ENCODE results near the gene GOLGA8H.
"Not testable (repeated sequence)": the region's sequence is repeated elsewhere in the genome, so short reads cannot be mapped to it uniquely, and the experiment has no call there.

GOLGA8H gene

DNA sequence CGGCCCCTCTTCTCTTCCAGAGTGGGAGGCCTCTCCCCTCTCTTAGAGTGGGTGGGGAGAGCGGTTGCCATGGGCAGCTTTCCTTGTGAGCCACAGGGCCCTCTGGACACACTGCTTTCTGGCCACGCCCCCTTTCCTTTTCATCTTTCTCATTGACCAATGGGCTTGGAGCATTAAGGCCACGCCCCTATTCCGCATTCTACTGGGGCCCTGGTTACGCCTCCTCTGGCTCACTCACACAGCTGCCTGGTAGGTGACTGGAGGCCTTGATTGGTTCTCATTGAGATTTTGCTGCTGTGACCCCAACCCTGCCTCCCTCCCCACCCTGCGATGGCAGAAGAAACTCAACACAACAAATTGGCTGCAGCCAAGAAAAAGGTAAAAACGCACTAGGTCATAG lies at the start of gene GOLGA8H:
Gene GOLGA8H, plus strand, starts transcription at position 233 of the 400 bp plus-strand sequence. Its CDS starts 98 bp downstream, at position 331.
- DNase-seq = not testable (repeated sequence)

DNA sequence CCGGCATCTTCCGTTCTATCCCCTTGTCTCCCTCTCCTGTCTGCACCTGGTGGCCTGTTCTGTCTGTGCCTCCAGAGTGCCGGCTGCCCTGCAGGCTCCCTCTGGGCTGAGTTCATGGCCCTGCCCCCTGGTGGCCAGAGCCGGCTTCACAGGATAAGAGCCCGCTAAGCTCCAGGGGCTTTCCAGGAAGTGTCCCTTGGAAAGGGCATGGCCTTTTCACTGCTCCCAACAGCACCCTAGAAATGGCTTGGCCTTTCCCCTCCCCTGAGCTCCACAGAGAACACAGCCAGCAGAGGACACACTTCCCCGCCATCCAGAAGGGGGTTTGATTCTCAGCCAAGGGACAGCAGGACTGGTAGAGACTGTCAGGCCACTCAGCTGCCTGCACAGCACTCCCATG lies 36.9 kb upstream of the GOLGA8H start:
- not testable (repeated sequence) for DNase-seq

- DNase-seq = not testable (repeated sequence)
Measured at GRCh38 chr15:30573012-30573491, 30.8 kb upstream of the GOLGA8H start.

DNA sequence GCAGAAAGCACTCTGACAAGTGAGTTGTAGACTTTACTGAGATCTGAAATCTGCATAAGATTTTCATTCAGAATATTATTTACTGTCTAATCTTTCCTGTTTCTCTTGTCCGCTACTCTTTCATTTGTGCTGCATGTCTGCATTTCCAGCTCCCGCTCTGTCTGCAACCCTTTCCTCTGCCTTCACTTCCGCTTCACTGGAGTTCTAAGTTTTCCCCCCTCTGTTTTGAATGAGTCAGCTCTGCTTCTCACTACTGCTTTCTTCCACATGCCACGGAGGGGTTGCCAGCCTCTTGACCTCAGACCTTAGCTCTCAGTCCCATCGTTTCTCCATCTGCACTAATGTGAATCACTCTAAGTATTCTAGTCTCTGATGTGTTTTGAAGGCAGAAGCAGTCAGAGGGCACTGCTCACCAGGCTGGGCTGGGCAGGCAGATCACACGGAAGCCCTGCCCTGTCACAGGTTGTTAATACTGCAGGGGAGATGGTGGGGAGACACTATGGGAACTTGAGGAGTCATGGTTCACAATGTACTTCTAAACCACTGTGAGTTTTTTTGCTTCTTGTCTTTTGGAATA lies 24.3 kb upstream of the GOLGA8H start:
- DNase-seq = not testable (repeated sequence)

- DNase-seq = not testable (repeated sequence)
Measured at GRCh38 chr15:30580716-30581115, 23.1 kb upstream of the GOLGA8H start.

DNA sequence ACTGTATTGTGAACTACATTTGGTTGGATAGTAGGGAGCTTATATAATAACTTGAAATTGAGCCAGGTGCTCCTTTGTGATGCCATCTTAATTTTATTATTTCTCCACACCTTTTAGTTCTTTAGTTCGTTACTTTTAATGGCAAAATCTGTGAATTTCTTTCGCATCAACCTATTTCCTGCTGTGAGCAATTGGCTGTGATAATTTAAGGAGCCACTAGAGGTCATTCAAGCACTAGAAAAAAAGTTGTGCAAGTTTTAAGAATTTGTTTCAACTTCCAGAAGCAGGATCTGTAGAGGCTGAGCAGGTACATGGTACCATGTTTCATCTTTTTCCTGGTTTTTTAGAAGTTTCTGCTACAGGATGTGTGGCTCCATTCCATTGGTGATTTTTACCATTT lies 4.9 kb upstream of the GOLGA8H start:
- not testable (repeated sequence) for DNase-seq

GRCh38 chr15:30612271-30612670 lies 8.4 kb downstream of the GOLGA8H start:
- not testable (repeated sequence) for DNase-seq

DNA sequence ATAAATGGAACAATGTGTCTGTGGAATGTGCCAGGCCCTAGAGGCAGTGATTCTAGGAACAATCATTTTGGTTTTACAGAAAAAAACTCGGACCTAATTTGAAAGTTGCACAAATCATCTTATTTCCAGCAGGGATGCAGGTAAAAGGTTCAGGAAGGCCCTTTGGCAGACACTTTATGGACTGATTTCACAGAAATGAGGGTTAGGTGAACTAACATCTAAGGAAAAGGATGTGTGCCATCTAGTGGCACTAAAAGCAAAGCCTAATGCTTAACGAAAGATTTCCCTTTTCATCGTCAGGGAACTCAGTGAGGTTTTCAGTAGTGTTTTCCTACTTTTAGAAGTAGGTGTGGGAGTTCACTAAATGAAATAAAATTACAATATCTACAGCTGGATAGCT lies 17.5 kb downstream of the GOLGA8H start:
- not testable (repeated sequence) for DNase-seq

GRCh38 chr15:30625436-30626193 lies 21.8 kb downstream of the GOLGA8H start, which contains the start of gene ARHGAP11B:
Gene ARHGAP11B (plus strand): TSS chr15:30626128.
- DNase-seq = not testable (repeated sequence)

GRCh38 chr15:30626194-30626565 lies 22.4 kb downstream of the GOLGA8H start:
- not testable (repeated sequence) for DNase-seq

GRCh38 chr15:30626632-30627031 lies 22.8 kb downstream of the GOLGA8H start:
- DNase-seq = not testable (repeated sequence)

DNA sequence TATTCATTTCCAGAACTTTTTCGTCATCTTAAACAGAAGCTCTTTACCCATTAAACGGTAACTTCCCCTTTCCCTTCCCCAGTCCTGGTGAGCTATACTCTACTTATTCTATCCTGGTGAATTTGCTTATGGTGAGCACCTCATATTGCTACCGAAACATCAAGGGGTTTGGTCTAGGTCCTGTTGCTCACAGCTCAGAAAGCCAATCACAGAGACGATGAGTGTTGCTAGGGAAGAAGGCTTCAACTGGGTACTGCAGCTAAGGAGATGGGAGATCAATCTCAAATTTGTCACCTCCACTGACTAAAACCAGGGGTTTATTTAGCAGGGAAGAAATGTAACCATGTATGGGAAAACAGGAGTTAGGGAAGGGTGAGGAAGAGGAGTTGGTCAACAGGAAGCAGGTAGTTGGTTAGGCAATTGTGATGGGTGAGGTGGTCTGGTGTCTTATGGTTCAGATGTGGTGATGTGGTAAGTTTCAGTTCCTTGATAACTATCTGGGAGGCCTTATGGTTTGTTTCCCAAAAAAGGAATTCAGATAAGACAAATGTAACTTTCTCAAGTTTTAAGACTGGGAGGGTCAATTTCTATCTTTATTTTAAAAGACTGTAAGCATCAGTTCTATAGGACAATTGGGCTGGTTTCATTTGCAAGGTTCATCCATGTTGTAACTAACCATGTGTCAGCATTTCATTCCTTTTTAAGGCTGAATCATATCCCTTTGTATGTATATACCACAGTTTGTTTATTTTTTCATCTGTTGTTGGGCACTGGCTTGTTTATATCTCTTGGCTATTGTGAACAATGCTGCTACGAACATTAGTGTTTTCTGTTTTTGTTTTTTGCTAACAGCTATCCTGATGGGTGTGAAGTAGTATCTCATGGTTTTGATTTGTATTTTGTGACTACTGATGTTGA lies 46.4 kb downstream of the GOLGA8H start:
- DNase-seq = no peak

DNA sequence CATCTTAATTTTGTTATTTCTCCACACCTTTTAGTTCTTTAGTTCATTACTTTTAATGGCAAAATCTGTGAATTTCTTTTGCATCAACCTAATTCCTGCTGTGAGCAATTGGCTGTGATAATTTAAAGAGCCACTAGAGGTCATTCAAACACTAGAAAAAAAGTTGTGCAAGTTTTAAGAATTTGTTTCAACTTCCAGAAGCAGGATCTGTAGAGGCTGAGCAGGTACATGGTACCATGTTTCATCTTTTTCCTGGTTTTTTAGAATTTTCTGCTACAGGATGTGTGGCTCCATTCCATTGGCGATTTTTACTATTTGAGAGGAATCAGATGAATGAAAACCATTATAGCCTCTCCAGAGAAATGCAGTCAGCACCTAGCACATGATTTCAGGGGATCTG lies 57.3 kb downstream of the GOLGA8H start:
- peak; percentile 5 for DNase-seq
